Right ventricle myocardium superior (tissue), 1 donor: ENCODE measurements around the gene SLC25A23. TPM values are rescaled to one million over a fixed set of nuclear protein-coding genes. Genes with fewer than 3 reads are reported as not detected.
"Not testable (repeated sequence)": the region's sequence is repeated elsewhere in the genome, so short reads cannot be mapped to it uniquely, and the experiment has no call there.

Experiments used
- ATAC-seq: fragments of 200-7000 bp; cut with Tn5 transposase; one replicate; pipeline ENCODE4 v1.9.1; 2020; ENCODE audit warnings: mild to moderate bottlenecking; ENCODE audit not compliant: poor library complexity
- DNase-seq: peaks from one replicate; pipeline ENCODE4 v3.0.0-alpha.2; 2020
- intact Hi-C: fragments of 100-400 bp; cut with DNase I; formaldehyde crosslinking; loops from one replicate; pipeline ENCODE4 v1.11.2; 2022
- long read RNA-seq: library from polyadenylated mRNA; unstranded; transcript quantifications from one replicate; pipeline ENCODE4 v2.0.0, GENCODE V29; 2021
- total RNA-seq: library from RNA; stranded (reverse); fragmentation: NEBNext Ultra II Directional; extraction: Animal tissue kit (Norgen Biotek cat#: 25700); gene quantifications from one replicate; pipeline ENCODE4 v1.2.1, GENCODE V29; 2021
- donor health status: DM: no; HTN: yes; CAD: no; lungs with severe emphysema.

Gene SLC25A23
- total RNA-seq: 87.0 TPM
- long read RNA-seq, transcript SLC25A23-202 (10 exons, 3,425 nt): major isoform, 102 of 316 reads
- long read RNA-seq, partial matches to known transcripts: 61 of 316 reads
- long read RNA-seq, other reads (novel, unspliced or antisense): 148 of 316 reads

DNA sequence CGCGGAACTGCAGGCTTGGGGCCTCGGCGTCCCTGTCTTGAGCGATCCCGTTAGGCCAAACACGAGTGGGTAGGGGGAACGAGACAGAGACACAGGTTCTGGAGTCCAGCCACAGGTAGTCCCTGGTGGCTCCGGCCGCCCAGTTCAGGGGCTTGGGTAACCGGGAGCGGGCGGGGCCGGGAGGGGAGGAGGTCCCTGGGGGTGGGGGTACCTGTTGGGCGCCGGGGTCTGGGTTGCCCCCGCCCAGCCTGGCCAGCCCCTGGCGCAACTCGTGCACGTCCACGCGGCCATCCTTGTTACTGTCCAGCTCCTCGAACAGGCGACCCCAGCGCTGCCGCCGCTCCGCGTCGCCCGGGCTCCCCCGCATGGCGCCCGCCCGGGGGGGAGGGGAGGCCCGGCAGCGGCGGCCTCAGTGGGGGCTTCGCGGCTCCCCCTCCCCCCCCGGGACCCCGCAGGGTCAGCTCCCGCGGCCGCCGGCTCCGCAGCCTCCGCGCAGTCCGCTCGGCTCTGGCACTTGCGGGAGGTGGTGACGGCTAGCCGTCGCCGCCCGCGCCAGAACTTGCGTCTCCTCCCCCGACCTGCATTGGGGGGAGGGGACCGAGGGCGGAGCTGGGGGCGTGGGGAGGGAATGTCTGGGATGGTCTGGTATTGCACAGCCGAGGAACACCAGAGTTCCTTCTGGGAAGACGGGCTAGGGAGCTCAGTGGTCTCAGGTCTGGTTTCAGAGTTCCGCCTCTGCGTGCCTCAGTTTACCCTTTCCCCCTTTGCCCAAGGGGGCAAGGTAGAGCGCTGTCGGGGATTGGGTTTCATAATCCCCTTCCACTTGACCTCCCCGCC lies at the start of gene SLC25A23:
TSS of gene SLC25A23 (minus strand) at position 531 of the 837 bp plus-strand sequence. CDS start at position 367, 164 bp downstream.
- intact Hi-C loops: loop anchor here (5.0 kb wide), 1 partner anchor 67 kb away; the partner anchor contains the start of gene GTF2F1
- ATAC-seq (peak; percentile 85), DNase-seq (peak; percentile 77)

DNA sequence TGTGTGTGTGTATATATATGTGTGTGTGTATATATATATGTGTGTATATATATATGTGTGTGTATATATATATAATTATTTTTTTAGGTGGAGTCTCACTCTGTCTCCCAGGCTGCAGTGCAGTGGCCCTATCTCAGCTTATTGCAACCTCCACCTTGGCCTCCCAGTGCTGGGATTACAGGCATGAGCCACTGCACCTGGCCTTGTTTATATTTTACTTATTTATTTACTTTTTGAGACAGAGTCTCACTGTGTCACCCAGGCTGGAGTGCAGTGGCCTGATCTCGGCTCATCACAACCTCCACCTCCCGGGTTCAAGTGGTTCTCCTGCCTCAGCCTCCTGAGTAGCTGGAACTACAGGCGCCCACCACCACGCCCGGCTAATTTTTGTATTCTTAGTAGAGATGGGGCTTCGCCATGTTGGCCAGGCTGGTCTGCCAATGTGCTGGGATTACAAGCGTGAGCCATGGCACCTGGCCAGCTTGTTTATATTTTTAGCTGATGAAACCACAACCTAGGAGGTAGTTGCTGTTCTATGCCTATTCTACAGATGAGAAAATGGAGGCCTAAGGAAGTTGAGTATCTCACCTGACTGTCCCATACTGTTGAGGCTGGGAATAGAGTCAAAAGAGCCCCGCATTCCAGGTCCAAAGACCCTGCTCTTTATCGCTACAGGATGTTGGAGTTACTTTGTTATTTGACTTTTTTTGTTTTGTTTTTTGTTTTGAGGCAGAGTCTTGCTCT lies 48.6 kb upstream of the SLC25A23 start:
- ATAC-seq, DNase-seq: not testable (repeated sequence)

DNA sequence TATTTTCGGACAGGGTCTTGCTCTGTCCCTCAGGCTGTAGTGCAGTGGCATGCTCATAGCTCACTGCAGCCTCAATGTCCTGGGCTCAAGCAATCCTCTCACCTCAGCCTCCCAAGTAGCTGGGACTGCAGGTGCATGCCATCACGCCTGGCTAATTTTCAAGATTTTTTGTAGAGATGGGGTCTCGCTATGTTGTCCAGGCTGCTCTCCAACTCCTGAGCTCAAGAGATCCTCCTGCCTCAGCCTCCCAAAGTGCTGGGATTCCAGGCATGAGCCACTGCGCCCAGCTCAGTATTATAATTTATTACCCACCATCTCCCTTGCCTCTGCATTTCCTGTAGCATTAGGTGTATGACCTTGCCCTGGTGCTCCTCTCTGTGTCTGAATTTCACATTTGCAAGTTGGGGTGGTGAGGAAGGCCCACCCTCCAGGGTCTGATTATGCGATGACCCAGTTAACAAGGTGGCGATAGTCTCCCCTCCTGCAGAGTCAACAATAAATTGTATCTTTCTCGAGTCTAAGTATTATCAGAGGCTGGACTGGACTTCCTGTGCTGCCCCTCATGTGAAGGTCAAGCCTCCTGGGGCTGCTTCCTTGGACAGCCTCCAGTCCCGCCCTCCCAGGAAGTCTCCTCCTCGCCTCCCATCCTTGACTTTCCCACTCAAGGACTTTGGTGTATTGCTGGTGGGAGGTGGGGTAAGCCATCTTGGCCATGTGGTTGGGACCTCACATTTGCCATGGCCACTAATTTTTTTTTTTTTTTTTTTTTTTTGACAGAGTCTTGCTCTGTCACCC lies 44.0 kb upstream of the SLC25A23 start:
- ATAC-seq (peak; percentile 34), DNase-seq (peak; percentile 52)
- intact Hi-C loops: no loop called here

More for the DNA sequence above, 48.6 kb upstream of the SLC25A23 start:
- intact Hi-C loops: not testable (repeated sequence)

DNA sequence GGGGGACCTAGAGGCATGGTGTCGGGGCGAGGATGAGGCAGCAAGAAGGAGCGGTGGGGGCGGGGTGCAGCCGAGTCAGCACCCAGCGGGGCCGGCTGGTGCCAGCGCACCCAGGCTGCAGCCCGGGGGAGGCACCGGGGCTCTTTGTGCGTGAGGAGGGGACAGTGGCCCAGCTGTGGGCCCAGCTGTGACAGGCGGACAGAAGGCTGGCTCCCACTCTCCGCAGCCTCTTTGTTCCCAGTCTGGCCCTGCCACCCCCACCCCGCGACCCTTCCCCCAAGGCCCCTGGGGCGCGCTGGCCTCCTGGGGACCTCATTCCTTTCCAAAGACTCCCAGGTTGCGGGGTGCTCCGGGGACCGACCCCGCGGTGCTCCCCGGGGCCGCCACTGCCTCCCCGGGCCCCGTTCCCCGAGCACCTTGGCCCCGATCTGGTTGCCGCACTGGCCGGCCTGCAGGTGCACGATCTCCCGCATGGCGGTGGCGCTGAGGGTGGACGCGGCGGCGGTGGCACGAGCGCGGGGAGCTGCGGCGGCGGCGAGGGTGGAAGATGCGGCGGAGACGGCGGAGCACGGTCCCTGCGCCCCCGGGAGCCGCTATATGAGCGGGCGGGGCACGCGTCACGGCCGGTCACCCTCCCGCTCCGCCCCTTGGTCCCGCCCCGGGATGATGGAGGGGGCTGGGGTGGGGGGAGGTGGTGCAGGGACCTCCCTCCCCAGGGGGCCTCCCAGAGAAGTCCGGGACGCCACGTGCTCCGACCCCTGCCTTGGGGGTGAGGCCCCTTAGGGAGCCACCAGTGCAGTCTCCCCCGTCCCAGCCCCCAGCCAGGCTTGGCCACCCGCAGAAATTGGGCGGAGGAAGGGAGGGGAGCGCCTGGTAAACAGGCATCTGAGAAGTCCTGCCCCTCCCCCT lies 42.4 kb upstream of the SLC25A23 start, which contains the start of gene TUBB4A:
TSS of gene TUBB4A (minus strand) at position 570 of the 909 bp plus-strand sequence. CDS start at position 473, 97 bp downstream.
- DNase-seq (peak; percentile 47), ATAC-seq (peak; percentile 80)
- intact Hi-C loops: no loop called here

DNA sequence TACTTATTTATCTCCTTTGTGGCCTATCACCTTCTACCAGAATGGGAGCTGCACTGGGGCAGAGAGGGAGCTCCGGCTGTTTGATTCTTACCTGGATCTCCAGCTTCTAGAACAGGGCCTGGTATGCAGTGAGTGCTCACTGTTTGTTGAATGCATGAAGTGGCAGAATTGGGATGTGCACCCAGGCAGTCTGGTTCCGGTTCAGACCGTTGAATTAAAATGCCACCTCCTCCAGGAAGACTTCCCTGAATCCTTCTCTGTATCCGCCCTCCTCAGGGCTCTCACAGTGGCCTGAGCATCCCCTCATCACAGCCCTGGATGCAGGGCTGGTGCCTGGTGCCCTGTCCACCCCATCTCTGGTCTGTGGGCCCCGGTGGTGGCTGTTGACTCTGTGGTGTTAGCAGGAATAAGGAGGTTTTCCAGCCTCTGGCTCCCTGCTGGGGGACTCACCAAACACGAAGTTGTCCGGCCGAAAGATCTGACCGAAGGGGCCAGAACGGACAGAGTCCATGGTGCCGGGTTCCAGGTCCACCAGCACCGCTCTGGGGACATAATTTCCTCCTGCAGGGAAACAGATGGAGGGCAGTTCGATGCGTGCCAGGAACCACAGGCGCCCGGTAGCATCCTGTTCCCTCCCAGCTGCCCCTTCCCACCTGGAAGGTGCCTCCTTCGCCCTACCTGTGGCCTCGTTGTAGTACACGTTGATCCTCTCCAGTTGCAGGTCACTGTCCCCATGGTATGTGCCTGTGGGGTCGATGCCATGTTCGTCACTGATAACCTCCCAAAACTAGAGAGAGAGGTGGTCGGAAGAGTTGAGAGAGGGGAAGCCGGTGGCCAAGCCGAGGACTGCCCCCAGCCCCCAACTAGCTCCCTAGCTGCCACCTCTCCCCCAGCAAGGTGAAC lies 41.5 kb upstream of the SLC25A23 start:
- intact Hi-C loops: no loop called here
- no peak for DNase-seq
- no peak for ATAC-seq

DNA sequence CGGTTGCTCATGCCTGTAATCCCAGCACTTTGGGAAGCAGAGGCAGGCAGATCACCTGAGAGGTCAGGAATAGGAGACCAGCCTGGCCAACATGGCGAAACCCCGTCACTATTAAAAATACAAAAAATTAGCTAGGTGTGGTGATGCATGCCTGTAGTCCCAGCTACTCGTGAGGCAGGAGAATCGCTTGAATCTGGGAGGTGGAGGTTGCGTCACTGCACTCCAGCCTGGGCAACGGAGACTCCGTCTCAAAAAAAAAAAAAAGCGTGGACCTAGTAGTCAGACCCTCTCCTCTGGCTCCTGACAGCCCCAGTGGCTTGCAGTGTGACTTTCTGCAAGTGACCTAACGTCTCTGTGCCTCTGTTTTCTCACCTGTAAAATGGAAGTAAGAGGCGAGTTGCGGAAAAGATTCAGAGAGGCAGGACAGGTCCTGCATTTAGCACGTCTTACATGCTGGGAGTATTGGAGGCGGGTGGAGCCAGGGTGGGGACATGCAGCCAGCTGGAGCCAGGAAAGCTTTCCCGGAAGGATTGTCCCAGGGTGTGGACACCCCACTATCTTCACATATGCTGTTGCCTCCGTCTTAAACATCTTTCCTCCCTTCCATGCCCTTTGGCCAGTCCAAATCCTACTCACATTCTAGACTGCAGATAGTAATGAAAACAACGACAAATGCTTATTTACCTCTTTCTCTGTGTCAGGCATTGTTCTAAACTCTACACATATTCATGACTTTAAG lies 39.6 kb upstream of the SLC25A23 start:
- intact Hi-C loops: no loop called here
- ATAC-seq (no peak), DNase-seq (no peak)

DNA sequence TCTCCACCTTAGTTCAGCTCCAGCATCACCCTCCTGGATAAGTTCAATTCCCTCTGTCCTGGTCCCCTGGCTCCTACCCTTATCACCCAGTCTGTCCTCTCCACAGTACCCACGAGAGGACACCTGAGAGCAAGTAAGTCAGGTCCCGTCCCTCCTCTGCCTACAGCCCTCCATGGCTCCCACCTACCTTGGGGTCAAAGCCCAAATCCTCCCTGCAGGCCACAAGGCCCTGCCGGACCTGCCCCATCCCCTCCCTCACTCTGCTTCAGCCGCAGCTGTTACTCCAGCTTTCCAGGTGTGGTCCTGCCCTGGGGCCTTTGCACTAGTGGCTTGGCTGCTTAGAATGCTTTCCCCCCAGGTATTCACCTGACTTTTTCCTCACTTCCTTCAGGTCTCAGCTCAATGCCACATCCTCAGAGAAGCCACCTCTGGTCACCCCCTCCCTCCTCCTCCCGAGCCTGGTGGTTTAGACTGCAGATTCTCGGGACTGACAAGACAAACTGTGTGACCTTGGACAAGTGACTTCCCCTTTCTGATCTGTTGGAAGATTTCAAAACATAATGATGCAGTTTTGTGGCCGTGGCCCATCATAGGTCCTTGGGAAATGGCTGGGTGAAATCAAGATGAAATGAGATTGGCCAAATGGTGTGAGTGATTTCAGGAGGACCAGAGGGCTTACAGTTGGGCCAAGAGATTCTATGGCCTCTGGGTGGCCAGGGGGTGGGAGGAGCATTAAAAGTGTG lies 38.9 kb upstream of the SLC25A23 start:
- DNase-seq (no peak), ATAC-seq (no peak)
- intact Hi-C loops: no loop called here

DNA sequence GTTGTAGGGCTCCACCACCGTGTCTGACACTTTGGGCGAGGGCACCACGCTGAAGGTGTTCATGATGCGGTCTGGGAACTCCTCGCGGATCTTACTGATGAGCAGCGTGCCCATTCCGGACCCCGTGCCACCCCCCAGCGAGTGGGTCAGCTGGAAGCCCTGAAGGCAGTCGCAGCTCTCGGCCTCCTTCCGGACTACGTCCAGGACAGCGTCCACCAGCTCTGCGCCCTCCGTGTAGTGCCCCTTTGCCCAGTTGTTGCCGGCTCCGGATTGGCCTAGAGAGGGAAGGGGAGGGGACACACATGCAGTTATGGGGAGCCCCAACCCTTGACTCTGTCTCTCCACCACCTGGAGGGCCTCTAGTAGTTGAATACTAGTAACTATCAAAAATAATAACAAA lies 36.4 kb upstream of the SLC25A23 start:
- DNase-seq (no peak), ATAC-seq (no peak)
- intact Hi-C loops: no loop called here

DNA sequence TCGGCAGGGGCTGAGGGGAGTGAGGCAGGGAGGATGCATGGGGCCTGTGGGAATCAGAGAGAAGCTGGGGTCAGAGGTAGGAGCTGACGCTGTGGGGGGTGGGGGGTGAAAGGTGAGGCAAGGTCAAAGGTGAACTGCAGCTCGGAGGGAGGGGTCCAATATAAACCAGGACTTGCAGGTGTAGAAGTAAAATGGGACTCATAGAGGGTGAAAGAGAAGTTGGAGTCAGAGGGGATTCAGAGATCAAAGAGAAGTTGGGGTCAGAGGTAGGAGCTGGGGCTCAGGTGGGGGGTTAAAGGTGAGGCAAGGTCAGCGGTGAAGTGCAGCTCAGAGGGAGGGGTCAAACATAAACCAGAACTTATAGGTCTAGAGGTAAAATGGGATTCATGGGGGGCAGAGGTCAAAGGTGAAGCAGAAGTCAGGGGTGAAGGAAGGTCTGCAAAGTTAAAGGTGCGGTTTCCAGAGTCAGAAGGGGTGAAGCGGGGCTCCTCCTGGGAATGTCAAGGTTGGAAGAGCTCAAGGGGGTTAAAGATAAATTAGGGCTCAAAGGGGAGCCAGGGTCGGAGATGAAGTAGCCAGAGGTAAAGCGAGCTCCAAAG lies 34.9 kb upstream of the SLC25A23 start:
- no peak for DNase-seq
- ATAC-seq: no peak
- intact Hi-C loops: no loop called here

DNA sequence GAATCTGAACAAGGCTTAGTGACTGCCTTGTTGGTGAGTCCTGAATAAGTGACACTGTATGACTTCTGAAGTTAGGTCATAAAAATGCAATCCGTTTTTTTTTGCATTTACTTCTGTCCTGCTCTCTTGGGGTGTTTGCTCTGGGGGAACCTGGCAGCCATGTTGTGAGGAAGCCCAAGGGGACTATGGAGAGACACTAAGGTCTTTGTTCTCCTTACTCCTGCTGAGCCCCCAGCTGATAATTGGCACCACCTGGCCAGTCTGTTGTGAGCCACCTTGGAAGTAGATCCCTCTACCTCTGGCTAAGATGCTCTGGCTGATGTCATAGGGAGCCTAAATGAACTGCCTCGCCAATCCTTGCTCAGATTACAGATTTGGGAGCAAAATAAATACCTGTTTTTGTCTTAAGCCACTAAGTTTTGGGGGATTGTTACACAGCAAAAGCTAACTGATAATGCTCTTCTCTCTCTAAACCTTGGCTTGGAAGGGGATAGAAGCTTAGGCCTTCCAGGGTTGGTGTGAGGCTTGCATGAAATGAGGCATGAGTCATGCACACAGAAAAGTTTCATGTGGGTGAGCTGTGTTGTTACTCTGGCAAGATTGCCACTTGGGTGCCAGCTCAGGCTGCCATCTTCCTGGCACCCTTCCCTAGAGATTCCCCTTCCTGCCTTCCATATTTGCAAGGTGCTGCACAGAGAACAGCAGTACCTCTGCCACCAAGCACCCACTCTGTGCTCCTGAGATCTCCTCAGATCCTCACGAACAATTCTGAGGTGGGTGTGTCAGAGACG lies 32.4 kb upstream of the SLC25A23 start:
- intact Hi-C loops: no loop called here
- no peak for ATAC-seq
- DNase-seq: no peak

DNA sequence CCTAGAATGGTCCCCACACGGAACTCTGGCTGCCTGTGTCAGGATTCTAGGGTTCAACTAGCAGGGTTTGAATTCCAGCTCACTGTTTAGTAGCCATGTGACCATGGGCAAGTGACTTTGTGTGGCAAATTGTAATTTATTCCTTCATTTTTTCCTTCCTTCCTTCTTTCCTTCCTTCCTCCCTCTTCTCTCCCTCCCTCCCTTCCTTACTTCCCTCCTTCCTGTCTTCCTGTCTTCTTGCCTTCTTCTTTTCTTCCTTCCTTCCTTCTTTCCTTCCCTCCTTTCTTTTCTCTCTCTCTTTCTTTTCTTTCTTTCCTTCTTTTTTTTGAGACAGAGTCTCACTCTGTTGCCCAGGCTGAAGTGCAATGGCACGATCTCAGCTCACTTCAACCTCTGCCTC lies 30.5 kb upstream of the SLC25A23 start:
- no peak for DNase-seq
- intact Hi-C loops: no loop called here
- no peak for ATAC-seq

DNA sequence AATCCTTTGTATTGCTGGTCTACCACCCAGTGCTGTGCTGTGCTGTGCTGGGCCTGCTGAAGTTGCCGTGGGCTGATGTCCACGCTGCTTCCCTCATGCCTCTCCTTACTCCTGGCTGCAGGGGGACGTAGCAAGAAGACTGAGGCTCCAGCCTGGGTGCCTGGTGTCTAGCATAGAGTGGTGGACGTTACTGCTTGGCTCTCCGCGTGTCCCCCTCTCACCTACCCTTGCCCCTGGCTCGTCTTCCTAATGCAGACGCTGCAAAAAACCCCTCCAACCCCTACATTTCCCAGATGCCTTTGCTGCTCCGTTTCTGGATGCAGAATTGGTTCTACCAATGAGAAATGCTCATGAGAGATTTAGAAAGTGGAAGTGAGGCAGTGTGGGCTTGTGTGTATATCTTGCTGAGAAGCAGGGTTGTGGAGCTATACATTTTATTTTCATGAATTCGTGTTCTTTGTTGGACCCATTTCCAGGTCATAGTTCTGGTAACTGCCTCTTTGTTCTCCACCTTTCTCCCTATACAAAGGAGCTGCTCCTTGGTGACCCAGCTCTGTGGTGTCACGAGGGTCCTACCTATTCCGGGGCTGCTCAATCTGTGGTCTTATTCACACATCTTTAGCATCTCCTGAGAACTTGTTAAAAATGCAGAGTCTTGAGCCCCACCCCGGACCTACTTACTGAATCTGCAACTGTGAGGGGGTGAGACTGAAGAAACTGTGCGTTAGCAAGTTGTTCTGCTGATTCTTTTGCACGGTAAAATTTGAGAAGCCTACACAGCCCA lies 29.9 kb upstream of the SLC25A23 start:
- DNase-seq (no peak), ATAC-seq (no peak)
- intact Hi-C loops: no loop called here

DNA sequence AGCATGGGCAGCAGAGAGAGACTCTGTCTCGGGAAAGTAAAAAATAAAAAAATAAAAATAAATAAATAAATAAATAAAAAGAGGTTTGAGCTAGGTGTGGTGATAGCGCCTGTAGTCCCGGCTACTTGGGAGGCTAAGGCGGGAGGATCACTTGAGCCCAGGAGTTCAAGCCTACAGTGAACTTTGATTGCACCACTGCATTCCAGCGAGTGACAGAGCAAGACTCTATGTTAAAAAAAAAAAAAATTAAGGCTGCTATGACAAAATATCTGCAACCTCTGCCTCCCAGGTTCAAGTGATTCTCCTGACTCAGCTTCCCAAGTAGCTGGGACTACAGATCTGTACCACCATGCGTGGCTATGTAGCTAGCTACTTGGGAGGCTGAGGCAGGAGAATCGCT lies 25.2 kb upstream of the SLC25A23 start:
- no peak for DNase-seq
- no peak for ATAC-seq
- intact Hi-C loops: no loop called here

DNA sequence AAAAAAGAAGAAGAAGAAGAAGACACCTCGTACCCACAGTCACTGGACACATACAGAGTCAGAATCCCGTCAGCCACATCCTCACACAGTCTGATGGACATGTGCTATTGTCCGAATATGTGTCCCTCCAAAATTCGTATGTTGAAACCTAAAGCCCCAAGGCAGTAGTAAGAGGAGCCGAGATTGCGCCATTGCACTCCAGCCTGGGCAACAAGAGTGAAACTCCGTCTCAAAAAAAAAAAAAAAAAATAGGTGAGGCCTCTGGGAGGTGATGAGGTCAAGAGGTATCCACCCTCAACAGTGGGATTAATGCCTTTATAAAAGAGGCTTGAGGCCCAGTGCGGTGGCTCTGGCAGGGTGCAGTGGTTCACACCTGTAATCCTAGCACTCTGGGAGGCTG lies 24.6 kb upstream of the SLC25A23 start:
- intact Hi-C loops: no loop called here
- ATAC-seq (no peak), DNase-seq (no peak)
